Measurements from ENCODE around the gene SARS1. TPM values are rescaled to one million over a fixed set of nuclear protein-coding genes. Genes with fewer than 3 reads are reported as not detected.
A peak's percentile ranks its signal among the peaks of the same experiment; 100 is the strongest.
"Not testable (repeated sequence)": the region's sequence is repeated elsewhere in the genome, so short reads cannot be mapped to it uniquely, and the experiment has no call there.

SARS1 gene
- total RNA-seq, 1 donor from 2014 or later, result 156 TPM

GRCh38 chr1:109281680-109282496 lies 68.2 kb downstream of the SARS1 start:
- peak overlapping the region; percentile 99 for H3K4me3 Mint-ChIP-seq

GRCh38 chr1:109282497-109282951 lies 68.8 kb downstream of the SARS1 start:
- H3K9me3 Mint-ChIP-seq, result peaks cover 2% of the 10 kb centered on the region
- H3K27me3 Mint-ChIP-seq (ENCODE audit: low read depth), result no peaks in the 10 kb centered on the region
- DNase-seq (ENCODE audit: low read depth, low spot score), result no peak
- peaks cover 66% of the 10 kb centered on the region for H3K4me1 Mint-ChIP-seq
- TF ChIP-seq CTCF (conservative IDR thresholded peaks at IDR 0.05), result no peak
- H3K4me3 Mint-ChIP-seq, result peak overlapping the region; percentile 99
- peaks cover 7% of the 10 kb centered on the region for H3K36me3 Mint-ChIP-seq (ENCODE audit: low read depth)
- H3K27ac Mint-ChIP-seq (ENCODE audit: unreplicated experiment), result peak overlapping the region; percentile 91

More at GRCh38 chr1:109281680-109282496, 68.2 kb downstream of the SARS1 start:
- DNase-seq (ENCODE audit: low read depth, low spot score), result no peak
- H3K27ac Mint-ChIP-seq (ENCODE audit: unreplicated experiment), result no peak overlapping the region
- peaks cover 1% of the 10 kb centered on the region for H3K9me3 Mint-ChIP-seq
- H3K36me3 Mint-ChIP-seq (ENCODE audit: low read depth), result peaks cover 7% of the 10 kb centered on the region
- H3K4me1 Mint-ChIP-seq, result peaks cover 70% of the 10 kb centered on the region
- no peak for TF ChIP-seq CTCF (conservative IDR thresholded peaks at IDR 0.05)
- no peaks in the 10 kb centered on the region for H3K27me3 Mint-ChIP-seq (ENCODE audit: low read depth)

- DNase-seq (ENCODE audit: low read depth, low spot score), result peak; percentile 95
- peak; percentile 61 for TF ChIP-seq CTCF (conservative IDR thresholded peaks at IDR 0.05)
- peak within 1 kb of the TSS; percentile 91 for H3K27ac Mint-ChIP-seq (ENCODE audit: unreplicated experiment)
- H3K36me3 Mint-ChIP-seq (ENCODE audit: low read depth), result peaks cover 7% of the 10 kb centered on the region
- H3K27me3 Mint-ChIP-seq (ENCODE audit: low read depth), result no peaks in the 10 kb centered on the region
- peak within 1 kb of the TSS; percentile 99 for H3K4me3 Mint-ChIP-seq
- H3K4me1 Mint-ChIP-seq, result peaks cover 64% of the 10 kb centered on the region
- peaks cover 2% of the 10 kb centered on the region for H3K9me3 Mint-ChIP-seq
Observed at GRCh38 chr1:109282952-109283747, 69.4 kb downstream of the SARS1 start, which contains the start of gene PSRC1. PSRC1 (minus strand) TSS chr1:109283145.

- no peak for TF ChIP-seq CTCF (conservative IDR thresholded peaks at IDR 0.05)
- DNase-seq (ENCODE audit: low read depth, low spot score), result no peak
- Mint-ChIP-seq H3K36me3 (ENCODE audit: low read depth) (peaks cover 7% of the 10 kb centered on the region), H3K4me1 (peaks cover 61% of the 10 kb centered on the region), H3K9me3 (peaks cover 2% of the 10 kb centered on the region), H3K4me3 (peak overlapping the region; percentile 99), H3K27me3 (ENCODE audit: low read depth) (no peaks in the 10 kb centered on the region), H3K27ac (ENCODE audit: unreplicated experiment) (no peak overlapping the region)
Observed at GRCh38 chr1:109283748-109284600, 70.3 kb downstream of the SARS1 start.

GRCh38 chr1:109286762-109287161 lies 73.0 kb downstream of the SARS1 start:
- H3K4me3 Mint-ChIP-seq, result peak overlapping the region; percentile 69
- H3K36me3 Mint-ChIP-seq (ENCODE audit: low read depth); H3K27me3 Mint-ChIP-seq (ENCODE audit: low read depth); H3K27ac Mint-ChIP-seq (ENCODE audit: unreplicated experiment); DNase-seq (ENCODE audit: low read depth, low spot score); H3K9me3 Mint-ChIP-seq: not testable (repeated sequence)
- H3K4me1 Mint-ChIP-seq, result peaks cover 54% of the 10 kb centered on the region

Other genes with a start within 250 kb of the SARS1 start
- gene WDR47, start 171.8 kb upstream of the SARS1 start, total RNA-seq, result 18.0 and 19.0 TPM in 2 replicates
- 22.4 and 24.9 TPM in 2 replicates for gene TAF13, start 137.9 kb upstream of the SARS1 start, total RNA-seq
- gene TMEM167B, start 123.2 kb upstream of the SARS1 start, total RNA-seq, result 26.1 and 28.4 TPM in 2 replicates
- 0.64 and 0.70 TPM in 2 replicates for gene ELAPOR1, start 99.8 kb upstream of the SARS1 start, total RNA-seq
- 97.1 and 99.2 TPM in 2 replicates for gene CELSR2, start 35.6 kb downstream of the SARS1 start, total RNA-seq
- gene PSRC1, start 69.2 kb downstream of the SARS1 start, total RNA-seq, result 100 and 102 TPM in 2 replicates
- gene MYBPHL, start 93.1 kb downstream of the SARS1 start, total RNA-seq, result 0.82 TPM in 1 of 2 replicates, not detected in the other
- 60.8 and 61.6 TPM in 2 replicates for gene SORT1, start 184.0 kb downstream of the SARS1 start, total RNA-seq
- 99.8 and 109 TPM in 2 replicates for gene PSMA5, start 212.5 kb downstream of the SARS1 start, total RNA-seq